ENCODE data around the gene PFKFB4. TPM values are rescaled to one million over a fixed set of nuclear protein-coding genes. Genes with fewer than 3 reads are reported as not detected.

PFKFB4 gene
- total RNA-seq, 1 experiment from 2014 or later, result 12.3 TPM

GRCh38 chr3:48543271-48543866 is 13.2 kb downstream of the PFKFB4 start:
- Histone ChIP-seq H4K91ac (ENCODE audit: insufficient read length, low read depth, low read length) (no peak overlapping the region), H2AFZ (ENCODE audit: low read length) (no peak overlapping the region), H4K20me1 (ENCODE audit: control insufficient read depth, insufficient read depth, insufficient read length) (no peaks in the 10 kb centered on the region), H3K9ac (ENCODE audit: extremely low read depth, insufficient read length, low read length) (no peak overlapping the region), H2BK5ac (ENCODE audit: insufficient read length, low read length) (no peak overlapping the region), H4K5ac (ENCODE audit: insufficient read length, low read depth, low read length) (no peak overlapping the region), H3K4ac (ENCODE audit: low read depth, low read length) (no peak overlapping the region), H3K9me3 (ENCODE audit: control insufficient read depth, low read depth, low read length) (no peaks in the 10 kb centered on the region), H2BK20ac (ENCODE audit: low read depth, low read length, poor library complexity, severe bottlenecking) (no peak overlapping the region), H3K79me2 (ENCODE audit: insufficient read depth, low read length) (no peaks in the 10 kb centered on the region), H3K79me1 (ENCODE audit: insufficient read depth, low read depth, low read length, poor library complexity, severe bottlenecking) (no peaks in the 10 kb centered on the region), H3K27me3 (ENCODE audit: insufficient read depth, low read length) (no peaks in the 10 kb centered on the region), H4K8ac (replicated peaks; ENCODE audit: insufficient read length, low read depth, low read length) (no peak overlapping the region), H3T11ph (ENCODE audit: low read length) (no peak overlapping the region), H3K4me2 (ENCODE audit: insufficient read depth, insufficient read length, low read length) (no peak overlapping the region), H3K27ac (ENCODE audit: insufficient read length, low read depth, low read length) (no peak overlapping the region), H3K4me1 (ENCODE audit: insufficient read depth, low read length) (no peaks in the 10 kb centered on the region), H3K56ac (ENCODE audit: insufficient read length, low read depth, low read length) (no peak overlapping the region), H2AK5ac (ENCODE audit: insufficient read length, low read length) (no peak overlapping the region), H3K23ac (ENCODE audit: insufficient read length, low read depth, low read length) (no peak overlapping the region), H2BK15ac (ENCODE audit: low read depth, low read length) (no peak overlapping the region), H2BK120ac (ENCODE audit: low read depth, low read length, poor library complexity, severe bottlenecking) (no peak overlapping the region), H3K18ac (ENCODE audit: insufficient read length, low read depth, low read length) (no peak overlapping the region), H3K23me2 (ENCODE audit: insufficient read length, low read depth, low read length, poor library complexity, severe bottlenecking) (no peaks in the 10 kb centered on the region), H2BK12ac (ENCODE audit: insufficient read length, low read depth, low read length) (no peak overlapping the region), H3K14ac (ENCODE audit: insufficient read depth, low read length) (no peak overlapping the region)
- TF ChIP-seq, protein P1, sequence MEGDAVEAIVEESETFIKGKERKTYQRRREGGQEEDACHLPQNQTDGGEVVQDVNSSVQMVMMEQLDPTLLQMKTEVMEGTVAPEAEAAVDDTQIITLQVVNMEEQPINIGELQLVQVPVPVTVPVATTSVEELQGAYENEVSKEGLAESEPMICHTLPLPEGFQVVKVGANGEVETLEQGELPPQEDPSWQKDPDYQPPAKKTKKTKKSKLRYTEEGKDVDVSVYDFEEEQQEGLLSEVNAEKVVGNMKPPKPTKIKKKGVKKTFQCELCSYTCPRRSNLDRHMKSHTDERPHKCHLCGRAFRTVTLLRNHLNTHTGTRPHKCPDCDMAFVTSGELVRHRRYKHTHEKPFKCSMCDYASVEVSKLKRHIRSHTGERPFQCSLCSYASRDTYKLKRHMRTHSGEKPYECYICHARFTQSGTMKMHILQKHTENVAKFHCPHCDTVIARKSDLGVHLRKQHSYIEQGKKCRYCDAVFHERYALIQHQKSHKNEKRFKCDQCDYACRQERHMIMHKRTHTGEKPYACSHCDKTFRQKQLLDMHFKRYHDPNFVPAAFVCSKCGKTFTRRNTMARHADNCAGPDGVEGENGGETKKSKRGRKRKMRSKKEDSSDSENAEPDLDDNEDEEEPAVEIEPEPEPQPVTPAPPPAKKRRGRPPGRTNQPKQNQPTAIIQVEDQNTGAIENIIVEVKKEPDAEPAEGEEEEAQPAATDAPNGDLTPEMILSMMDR (conservative IDR thresholded peaks at IDR 0.05), result no peak
- Mint-ChIP-seq H3K9me3 (no peaks in the 10 kb centered on the region), H3K27ac (peak overlapping the region in 2 of 3 experiments; percentile 38 to 76; a peak in 3 of 7 replicates), H3K4me1 (no peaks in the 10 kb centered on the region), H3K4me3 (no peak overlapping the region), H3K36me3 (ENCODE audit: insufficient read depth in 1 of 3, low read depth in 3 of 3) (peaks cover 14 to 68% (median 55%) of the 10 kb centered on the region in 3 experiments), H3K27me3 (ENCODE audit: low read depth) (no peaks in the 10 kb centered on the region)
- peak; percentile 22 for DNase-seq
- no CpG with 5 or more reads among the region's 9 CpGs for WGBS (ENCODE audit: extremely low coverage, insufficient read length, low lambda C conversion rate)
